Activated CD4-positive, alpha-beta memory T cell treated with anti-CD3 and anti-CD28 coated beads for 36 hours (primary cell): Measurements from ENCODE around the gene FRYL. TPM values are rescaled to one million over a fixed set of nuclear protein-coding genes. Genes with fewer than 3 reads are reported as not detected.

Experiments
- CTCF ChIA-PET: fragments of 350-600 bp; sonication (Branson Sonifier 250); formaldehyde crosslinking; loops from one replicate; lab custom pipeline; 2021; ENCODE audit warnings: antibody characterized with exemption, inconsistent platforms; lab: Charles Lee
- POLR2A ChIA-PET: fragments of 350-600 bp; sonication (Branson Sonifier 250); formaldehyde crosslinking; loops from one replicate; lab custom pipeline; 2021; ENCODE audit warnings: antibody characterized with exemption; lab: Charles Lee
- DNase-seq: peaks from one replicate; pipeline ENCODE4 v3.0.0-alpha.2; 2020
- H3K27ac Mint-ChIP-seq: one replicate; pipeline ENCODE4 v1.8.0; 2021; ENCODE audit warnings: mixed read lengths
- H3K27me3 Mint-ChIP-seq: one replicate; pipeline ENCODE4 v1.8.0; 2021; ENCODE audit warnings: mixed read lengths
- H3K36me3 Mint-ChIP-seq: one replicate; pipeline ENCODE4 v1.8.0; 2021; ENCODE audit warnings: mixed read lengths
- H3K4me1 Mint-ChIP-seq: one replicate; pipeline ENCODE4 v1.8.0; 2021; ENCODE audit warnings: low read depth, mixed read lengths
- H3K4me3 Mint-ChIP-seq: one replicate; pipeline ENCODE4 v1.8.0; 2021; ENCODE audit warnings: mild to moderate bottlenecking, mixed read lengths
- H3K9me3 Mint-ChIP-seq: one replicate; pipeline ENCODE4 v1.8.0; 2021; ENCODE audit warnings: mixed read lengths
- intact Hi-C: fragments of 100-400 bp; cut with micrococcal nuclease; formaldehyde crosslinking; loops from one replicate; pipeline ENCODE4 v1.15.1; 2023
- total RNA-seq, 2 experiments: library from RNA; stranded (reverse); gene quantifications; one replicate each; pipeline ENCODE4 v1.2.3, GENCODE V29; 2021

The FRYL gene
- total RNA-seq, 2 experiments from 2014 or later: 59.1 to 67.3 TPM

GRCh38 chr4:48798117-48798516 is 18.0 kb upstream of the FRYL start:
- no peak for DNase-seq
- no peaks in the 10 kb centered on the region for H3K9me3 Mint-ChIP-seq
- H3K36me3 Mint-ChIP-seq: no peaks in the 10 kb centered on the region
- H3K4me1 Mint-ChIP-seq: peaks cover 6% of the 10 kb centered on the region
- POLR2A ChIA-PET: no interaction called here
- CTCF ChIA-PET: no interaction called here
- no peak overlapping the region for H3K27ac Mint-ChIP-seq
- peaks cover 2% of the 10 kb centered on the region for H3K27me3 Mint-ChIP-seq
- intact Hi-C loops: no loop called here
- H3K4me3 Mint-ChIP-seq: no peak overlapping the region

DNA sequence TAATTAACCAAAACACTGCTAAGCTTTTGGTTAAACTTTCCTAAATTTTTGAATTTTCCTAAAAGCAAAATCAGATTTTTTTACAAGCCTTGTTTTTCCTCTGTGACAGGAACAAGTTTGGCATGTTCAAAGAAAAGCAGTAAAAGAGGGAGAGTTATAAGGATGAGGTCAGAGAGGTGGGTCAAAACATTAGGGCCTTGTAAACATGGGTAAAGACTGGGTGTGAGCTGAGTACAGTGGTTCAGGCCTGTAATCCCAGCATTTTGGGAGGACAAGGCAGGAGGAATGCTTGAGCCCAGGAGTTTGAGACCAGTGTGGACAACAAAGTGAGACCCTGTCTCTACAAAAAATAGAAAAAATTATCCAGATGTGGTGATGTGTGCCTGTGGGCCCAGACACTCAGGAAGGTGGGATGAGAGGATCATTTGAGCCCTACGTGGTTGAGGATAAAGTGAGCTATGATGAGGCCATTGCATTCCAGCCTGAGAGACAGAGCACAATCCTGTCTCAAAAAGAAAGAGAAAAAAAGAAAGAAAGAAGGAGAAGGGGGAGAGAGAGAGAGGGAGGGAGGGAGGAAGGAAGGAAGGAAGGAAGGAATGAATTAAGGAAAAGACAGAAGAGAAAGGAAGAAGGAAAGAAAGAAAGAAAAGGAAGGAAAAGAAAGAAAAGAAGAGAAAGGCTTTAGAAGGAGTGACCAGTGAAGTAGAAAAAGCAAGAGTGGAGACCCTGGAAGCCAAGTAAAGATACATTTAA is 17.0 kb upstream of the FRYL start:
- no peaks in the 10 kb centered on the region for H3K9me3 Mint-ChIP-seq
- no peak for DNase-seq
- H3K36me3 Mint-ChIP-seq: no peaks in the 10 kb centered on the region
- peaks cover 2% of the 10 kb centered on the region for H3K27me3 Mint-ChIP-seq
- CTCF ChIA-PET: no interaction called here
- H3K4me3 Mint-ChIP-seq: no peak overlapping the region
- peaks cover 12% of the 10 kb centered on the region for H3K4me1 Mint-ChIP-seq
- POLR2A ChIA-PET: no interaction called here
- intact Hi-C loops: no loop called here
- H3K27ac Mint-ChIP-seq: no peak overlapping the region

- Mint-ChIP-seq H3K4me1 (peaks cover 11% of the 10 kb centered on the region), H3K4me3 (no peak overlapping the region), H3K27me3 (peaks cover 2% of the 10 kb centered on the region), H3K27ac (no peak overlapping the region), H3K9me3 (no peaks in the 10 kb centered on the region), H3K36me3 (no peaks in the 10 kb centered on the region)
- DNase-seq: no peak
- intact Hi-C loops: no loop called here
- CTCF ChIA-PET: no interaction called here
- POLR2A ChIA-PET: no interaction called here
Measured at GRCh38 chr4:48796191-48796926, 16.3 kb upstream of the FRYL start.

GRCh38 chr4:48795108-48795507 is 15.0 kb upstream of the FRYL start:
- POLR2A ChIA-PET: no interaction called here
- intact Hi-C loops: no loop called here
- CTCF ChIA-PET: no interaction called here

GRCh38 chr4:48792348-48793006 is 12.4 kb upstream of the FRYL start:
- intact Hi-C loops: no loop called here
- H3K27me3 Mint-ChIP-seq: no peaks in the 10 kb centered on the region
- no peak overlapping the region for H3K4me3 Mint-ChIP-seq
- H3K27ac Mint-ChIP-seq: no peak overlapping the region
- DNase-seq: peak; percentile 12
- POLR2A ChIA-PET: no interaction called here
- no peaks in the 10 kb centered on the region for H3K9me3 Mint-ChIP-seq
- peaks cover 11% of the 10 kb centered on the region for H3K4me1 Mint-ChIP-seq
- CTCF ChIA-PET: interaction anchor here (0.7 kb wide), 2 partner anchors 169 to 215 kb away, joined by 3 read pairs; no protein-coding TSS in a partner anchor
- no peaks in the 10 kb centered on the region for H3K36me3 Mint-ChIP-seq

More at GRCh38 chr4:48795108-48795507, 15.0 kb upstream of the FRYL start:
- no peak overlapping the region for H3K27ac Mint-ChIP-seq
- no peak for DNase-seq
- H3K36me3 Mint-ChIP-seq: no peaks in the 10 kb centered on the region
- peaks cover 11% of the 10 kb centered on the region for H3K4me1 Mint-ChIP-seq
- H3K9me3 Mint-ChIP-seq: no peaks in the 10 kb centered on the region
- H3K27me3 Mint-ChIP-seq: peaks cover 2% of the 10 kb centered on the region
- no peak overlapping the region for H3K4me3 Mint-ChIP-seq

DNA sequence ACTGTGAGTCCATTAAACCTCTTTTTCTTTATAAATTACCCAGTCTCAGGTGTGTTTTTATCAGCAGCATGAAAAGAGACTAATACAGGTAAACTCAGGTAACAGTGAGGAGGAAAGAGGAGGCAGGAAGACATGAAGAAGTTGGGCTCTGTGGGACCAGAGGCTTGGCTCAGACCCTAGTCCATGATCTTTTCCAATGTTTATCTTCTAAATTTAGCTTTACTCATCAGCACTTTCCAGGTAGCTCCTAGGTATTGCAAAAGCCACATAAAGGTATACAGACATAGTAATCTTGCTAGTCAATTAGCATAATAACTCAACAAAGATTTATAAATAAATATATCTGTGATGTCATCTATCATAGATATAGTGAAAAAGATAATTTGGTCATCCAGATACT is 11.2 kb upstream of the FRYL start:
- Mint-ChIP-seq H3K9me3 (no peaks in the 10 kb centered on the region), H3K4me3 (no peak overlapping the region), H3K27me3 (no peaks in the 10 kb centered on the region), H3K4me1 (peaks cover 11% of the 10 kb centered on the region), H3K27ac (no peak overlapping the region), H3K36me3 (no peaks in the 10 kb centered on the region)
- ChIA-PET POLR2A (interaction anchor here (1.0 kb wide), 1 partner anchor 11 kb away, joined by 3 read pairs; the partner anchor contains the start of gene FRYL), CTCF (no interaction called here)
- no peak for DNase-seq
- intact Hi-C loops: no loop called here

GRCh38 chr4:48790561-48790960 is 10.5 kb upstream of the FRYL start:
- Mint-ChIP-seq H3K9me3 (no peaks in the 10 kb centered on the region), H3K4me3 (no peak overlapping the region), H3K36me3 (no peaks in the 10 kb centered on the region), H3K27me3 (no peaks in the 10 kb centered on the region), H3K4me1 (peaks cover 11% of the 10 kb centered on the region), H3K27ac (no peak overlapping the region)
- no peak for DNase-seq
- ChIA-PET POLR2A (interaction anchor here (1.0 kb wide), 1 partner anchor 10 kb away, joined by 3 read pairs; the partner anchor contains the start of gene FRYL), CTCF (interaction anchor here (0.7 kb wide), 1 partner anchor 8 kb away, joined by 4 read pairs; no protein-coding TSS in a partner anchor)
- intact Hi-C loops: no loop called here

DNA sequence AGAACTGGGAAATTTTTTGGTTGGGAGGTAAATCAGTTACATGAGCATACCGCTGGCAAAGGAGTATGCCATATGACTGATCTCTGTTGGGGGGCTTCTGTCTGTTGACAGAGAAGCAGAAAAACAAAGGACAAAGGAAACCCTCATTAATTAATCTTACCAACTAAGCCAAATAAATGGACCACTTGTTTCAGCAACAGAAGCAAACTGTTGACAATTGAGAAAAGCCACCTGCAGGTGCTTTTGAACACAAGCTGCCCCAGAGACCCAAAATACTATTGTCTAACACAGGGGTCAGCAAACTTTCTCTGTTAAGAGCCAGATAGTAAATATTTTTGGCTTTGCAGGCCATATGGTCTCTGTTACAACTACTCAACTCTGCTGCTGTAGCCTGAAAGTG is 7.0 kb upstream of the FRYL start:
- no peak overlapping the region for H3K4me3 Mint-ChIP-seq
- H3K4me1 Mint-ChIP-seq: peaks cover 2% of the 10 kb centered on the region
- POLR2A ChIA-PET: no interaction called here
- no peak for DNase-seq
- no peaks in the 10 kb centered on the region for H3K27me3 Mint-ChIP-seq
- no peaks in the 10 kb centered on the region for H3K9me3 Mint-ChIP-seq
- CTCF ChIA-PET: interaction anchor here (1.5 kb wide), 1 partner anchor 106 kb away, joined by 3 read pairs; no protein-coding TSS in a partner anchor
- intact Hi-C loops: no loop called here
- no peaks in the 10 kb centered on the region for H3K36me3 Mint-ChIP-seq
- no peak overlapping the region for H3K27ac Mint-ChIP-seq

DNA sequence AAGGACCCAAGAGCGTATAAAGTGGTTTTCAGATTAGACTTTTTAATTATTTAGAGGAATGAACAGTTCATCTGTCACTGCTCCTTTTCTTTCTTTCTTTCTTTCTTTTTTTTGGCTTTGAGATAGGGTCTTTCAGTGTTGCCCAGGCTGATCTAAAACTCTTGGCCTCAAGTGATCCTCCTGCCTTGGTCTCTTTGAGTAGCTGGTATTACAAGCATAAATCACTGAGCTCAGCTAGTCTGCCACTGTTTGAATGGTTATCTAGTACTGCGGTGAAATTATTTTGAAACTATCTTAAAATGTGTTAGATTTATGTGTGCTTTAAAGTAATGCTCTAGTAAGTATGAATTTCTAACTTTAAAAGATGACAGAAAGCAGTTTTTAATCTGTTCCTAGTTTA is 6.5 kb upstream of the FRYL start:
- H3K4me1 Mint-ChIP-seq: no peaks in the 10 kb centered on the region
- H3K27me3 Mint-ChIP-seq: no peaks in the 10 kb centered on the region
- intact Hi-C loops: no loop called here
- H3K36me3 Mint-ChIP-seq: no peaks in the 10 kb centered on the region
- H3K27ac Mint-ChIP-seq: no peak overlapping the region
- no peaks in the 10 kb centered on the region for H3K9me3 Mint-ChIP-seq
- ChIA-PET CTCF (no interaction called here), POLR2A (no interaction called here)
- H3K4me3 Mint-ChIP-seq: no peak overlapping the region
- no peak for DNase-seq

DNA sequence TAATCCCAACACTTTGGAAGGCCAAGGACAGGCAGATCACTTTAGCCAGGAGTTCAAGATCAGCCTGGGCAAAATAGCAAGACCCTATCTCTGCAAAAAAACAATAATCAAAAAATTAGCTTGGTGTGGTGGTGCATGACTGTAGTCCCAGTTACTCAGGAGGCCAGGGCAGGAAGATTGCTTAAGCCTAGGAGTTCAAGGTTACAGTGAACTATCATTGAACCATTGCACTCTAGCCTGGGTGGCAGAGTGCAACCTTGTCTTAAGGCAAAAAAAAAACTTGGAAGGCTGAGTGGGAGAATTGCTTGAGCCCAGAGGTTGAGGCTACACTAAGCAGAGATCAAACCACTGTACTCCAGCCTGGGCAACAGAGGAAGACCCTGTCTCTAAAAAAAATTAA is 5.2 kb upstream of the FRYL start:
- no peaks in the 10 kb centered on the region for H3K36me3 Mint-ChIP-seq
- H3K4me1 Mint-ChIP-seq: peaks cover 9% of the 10 kb centered on the region

GRCh38 chr4:48781968-48782367 is 1.9 kb upstream of the FRYL start:
- Mint-ChIP-seq H3K4me3 (no peak overlapping the region), H3K27ac (no peak overlapping the region)
- CTCF ChIA-PET: interaction anchor here (1.0 to 5.0 kb wide), 2 partner anchors 9 to 203 kb away, joined by 4 to 37 read pairs; no protein-coding TSS in a partner anchor

More for the DNA sequence above, 5.2 kb upstream of the FRYL start:
- no peak overlapping the region for H3K27ac Mint-ChIP-seq
- no peaks in the 10 kb centered on the region for H3K9me3 Mint-ChIP-seq
- CTCF ChIA-PET: no interaction called here
- POLR2A ChIA-PET: no interaction called here
- intact Hi-C loops: no loop called here
- DNase-seq: no peak
- H3K27me3 Mint-ChIP-seq: no peaks in the 10 kb centered on the region
- H3K4me3 Mint-ChIP-seq: no peak overlapping the region

More at GRCh38 chr4:48781968-48782367, 1.9 kb upstream of the FRYL start:
- H3K4me1 Mint-ChIP-seq: peaks cover 21% of the 10 kb centered on the region
- intact Hi-C loops: loop anchor here (2.0 to 5.0 kb wide), 3 partner anchors 43 to 510 kb away; no protein-coding TSS in a partner anchor
- no peaks in the 10 kb centered on the region for H3K27me3 Mint-ChIP-seq
- peaks cover 2% of the 10 kb centered on the region for H3K36me3 Mint-ChIP-seq
- no peak for DNase-seq
- no peaks in the 10 kb centered on the region for H3K9me3 Mint-ChIP-seq
- POLR2A ChIA-PET: interaction anchor here (3.1 kb wide), 1 partner anchor 49 kb away, joined by 19 read pairs; the partner anchor contains the start of gene OCIAD1
